Astrocyte (in vitro differentiated cells and primary cell): ENCODE measurements around the gene APC2. TPM values are rescaled to one million over a fixed set of nuclear protein-coding genes. Genes with fewer than 3 reads are reported as not detected.
A peak's percentile ranks its signal among the peaks of the same experiment; 100 is the strongest.

Experiments
- DNase-seq: peaks from one replicate; pipeline ENCODE4 v3.0.0-alpha.2; 2010; ENCODE audit warnings: low read depth
- FAIRE-seq: peaks from 2 replicates; lab custom pipeline; 2011; peaks lifted over from hg19 to GRCh38; lab: Jason Lieb, UNC
- H2AFZ ChIP-seq: 2 replicates; pipeline ENCODE4 v1.6.0; 2012; ENCODE audit warnings: low read depth, low read length, inconsistent platforms
- H3K27ac ChIP-seq: 2 replicates; pipeline ENCODE4 v1.5.1; 2011; ENCODE audit warnings: low read depth, low read length, inconsistent platforms
- H3K27me3 ChIP-seq: 2 replicates; pipeline ENCODE4 v1.6.0; 2011; ENCODE audit warnings: low read length, inconsistent platforms; ENCODE audit not compliant: insufficient read depth
- H3K36me3 ChIP-seq: 2 replicates; pipeline ENCODE4 v1.5.1; 2011; ENCODE audit warnings: low read length, inconsistent platforms; ENCODE audit not compliant: insufficient read depth
- H3K4me1 ChIP-seq: 2 replicates; pipeline ENCODE4 v1.5.1; 2011; ENCODE audit warnings: low read length, inconsistent platforms; ENCODE audit not compliant: insufficient read depth
- H3K4me2 ChIP-seq: 2 replicates; pipeline ENCODE4 v1.6.0; 2012; ENCODE audit warnings: low read length, inconsistent platforms
- H3K4me3 ChIP-seq: 2 replicates; pipeline ENCODE4 v1.5.1; 2011; ENCODE audit warnings: low read depth, mild to moderate bottlenecking, low read length, inconsistent platforms; ENCODE audit not compliant: insufficient read depth
- H3K79me2 ChIP-seq: 2 replicates; pipeline ENCODE4 v1.6.0; 2012; ENCODE audit warnings: mild to moderate bottlenecking, low read length, inconsistent platforms; ENCODE audit not compliant: insufficient read depth
- H3K9ac ChIP-seq: 2 replicates; pipeline ENCODE4 v1.6.0; 2012; ENCODE audit warnings: mild to moderate bottlenecking, low read length, inconsistent platforms
- H3K9me3 ChIP-seq: 2 replicates; pipeline ENCODE4 v1.5.1; 2012; ENCODE audit warnings: low read depth, mild to moderate bottlenecking, low read length, inconsistent platforms; ENCODE audit not compliant: insufficient read depth
- H4K20me1 ChIP-seq: 2 replicates; pipeline ENCODE4 v1.6.0; 2012; ENCODE audit warnings: low read length, inconsistent platforms; ENCODE audit not compliant: insufficient read depth
- H3K27ac Mint-ChIP-seq: one replicate; pipeline ENCODE4 v1.8.0; 2021; ENCODE audit warnings: mild to moderate bottlenecking, mixed read lengths; ENCODE audit not compliant: unreplicated experiment
- H3K27me3 Mint-ChIP-seq: one replicate; pipeline ENCODE4 v1.8.0; 2021; ENCODE audit warnings: low read depth, mixed read lengths; ENCODE audit not compliant: unreplicated experiment
- H3K36me3 Mint-ChIP-seq: one replicate; pipeline ENCODE4 v1.8.0; 2021; ENCODE audit warnings: low read depth, mixed read lengths; ENCODE audit not compliant: unreplicated experiment
- H3K4me1 Mint-ChIP-seq: one replicate; pipeline ENCODE4 v1.8.0; 2021; ENCODE audit warnings: low read depth, mixed read lengths; ENCODE audit not compliant: unreplicated experiment
- H3K4me3 Mint-ChIP-seq: one replicate; pipeline ENCODE4 v1.8.0; 2021; ENCODE audit warnings: mild to moderate bottlenecking, moderate library complexity, mixed read lengths; ENCODE audit not compliant: unreplicated experiment
- H3K9me3 Mint-ChIP-seq: one replicate; pipeline ENCODE4 v1.8.0; 2021; ENCODE audit warnings: mild to moderate bottlenecking, mixed read lengths; ENCODE audit not compliant: unreplicated experiment
- EZH2 ChIP-seq: IDR thresholded peaks from 2 replicates; pipeline ENCODE4 v1.6.1; 2012; ENCODE audit warnings: mild to moderate bottlenecking, low read length, inconsistent platforms; ENCODE audit not compliant: insufficient read depth
- total RNA-seq: library from RNA; stranded (reverse); gene quantifications from 2 replicates; pipeline ENCODE4 v1.2.1, GENCODE V29; 2021
- TF ChIP-seq, protein P1 (sequence below): IDR thresholded peaks from 2 replicates; pipeline ENCODE4 v1.5.1; 2011; ENCODE audit warnings: low read depth, mild to moderate bottlenecking, inconsistent platforms, low read length, moderate library complexity; ENCODE audit not compliant: insufficient read depth

APC2 gene
- total RNA-seq, 1 donor from 2014 or later, result 7.1 TPM

DNA sequence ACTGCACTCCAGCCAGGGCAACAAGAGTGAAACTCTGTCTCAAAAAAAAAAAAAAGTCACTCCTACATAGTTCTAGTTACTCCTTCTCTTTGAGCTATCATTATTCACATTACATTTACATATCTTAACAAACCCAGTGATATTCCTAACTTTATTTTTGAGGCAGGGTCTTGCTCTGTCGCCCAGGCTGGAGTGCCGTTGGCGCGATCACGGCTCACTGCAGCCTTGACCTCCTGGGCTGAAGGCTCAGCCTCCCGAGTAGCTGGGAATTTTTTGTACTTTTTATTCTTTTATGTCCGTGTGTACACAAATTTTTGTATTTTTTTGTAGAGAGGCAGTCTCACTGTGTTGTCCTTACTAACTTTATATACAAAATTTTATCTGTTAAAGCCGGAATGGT, 12.3 kb upstream of the APC2 start:
- no peak overlapping the region for H3K4me3 ChIP-seq
- H3K4me1 Mint-ChIP-seq, result peaks cover 10% of the 10 kb centered on the region
- peaks cover 14% of the 10 kb centered on the region for H3K4me1 ChIP-seq
- no peak for TF ChIP-seq EZH2
- TF ChIP-seq, protein P1, sequence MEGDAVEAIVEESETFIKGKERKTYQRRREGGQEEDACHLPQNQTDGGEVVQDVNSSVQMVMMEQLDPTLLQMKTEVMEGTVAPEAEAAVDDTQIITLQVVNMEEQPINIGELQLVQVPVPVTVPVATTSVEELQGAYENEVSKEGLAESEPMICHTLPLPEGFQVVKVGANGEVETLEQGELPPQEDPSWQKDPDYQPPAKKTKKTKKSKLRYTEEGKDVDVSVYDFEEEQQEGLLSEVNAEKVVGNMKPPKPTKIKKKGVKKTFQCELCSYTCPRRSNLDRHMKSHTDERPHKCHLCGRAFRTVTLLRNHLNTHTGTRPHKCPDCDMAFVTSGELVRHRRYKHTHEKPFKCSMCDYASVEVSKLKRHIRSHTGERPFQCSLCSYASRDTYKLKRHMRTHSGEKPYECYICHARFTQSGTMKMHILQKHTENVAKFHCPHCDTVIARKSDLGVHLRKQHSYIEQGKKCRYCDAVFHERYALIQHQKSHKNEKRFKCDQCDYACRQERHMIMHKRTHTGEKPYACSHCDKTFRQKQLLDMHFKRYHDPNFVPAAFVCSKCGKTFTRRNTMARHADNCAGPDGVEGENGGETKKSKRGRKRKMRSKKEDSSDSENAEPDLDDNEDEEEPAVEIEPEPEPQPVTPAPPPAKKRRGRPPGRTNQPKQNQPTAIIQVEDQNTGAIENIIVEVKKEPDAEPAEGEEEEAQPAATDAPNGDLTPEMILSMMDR, result no peak
- FAIRE-seq, result no peak
- H3K9ac ChIP-seq, result peak overlapping the region; percentile 32
- H3K79me2 ChIP-seq, result peaks cover 46% of the 10 kb centered on the region
- no peaks in the 10 kb centered on the region for H3K9me3 Mint-ChIP-seq
- peak overlapping the region; percentile 96 for H3K27ac Mint-ChIP-seq
- H3K4me3 Mint-ChIP-seq, result peak overlapping the region; percentile 95
- DNase-seq, result no peak
- no peaks in the 10 kb centered on the region for H3K9me3 ChIP-seq
- H4K20me1 ChIP-seq, result peaks cover 68% of the 10 kb centered on the region
- no peaks in the 10 kb centered on the region for H3K27me3 ChIP-seq
- H2AFZ ChIP-seq, result no peak overlapping the region
- H3K27me3 Mint-ChIP-seq, result no peaks in the 10 kb centered on the region
- peak overlapping the region; percentile 37 for H3K4me2 ChIP-seq
- peaks cover 22% of the 10 kb centered on the region for H3K36me3 ChIP-seq
- no peak overlapping the region for H3K27ac ChIP-seq
- H3K36me3 Mint-ChIP-seq, result peaks cover 11% of the 10 kb centered on the region

DNA sequence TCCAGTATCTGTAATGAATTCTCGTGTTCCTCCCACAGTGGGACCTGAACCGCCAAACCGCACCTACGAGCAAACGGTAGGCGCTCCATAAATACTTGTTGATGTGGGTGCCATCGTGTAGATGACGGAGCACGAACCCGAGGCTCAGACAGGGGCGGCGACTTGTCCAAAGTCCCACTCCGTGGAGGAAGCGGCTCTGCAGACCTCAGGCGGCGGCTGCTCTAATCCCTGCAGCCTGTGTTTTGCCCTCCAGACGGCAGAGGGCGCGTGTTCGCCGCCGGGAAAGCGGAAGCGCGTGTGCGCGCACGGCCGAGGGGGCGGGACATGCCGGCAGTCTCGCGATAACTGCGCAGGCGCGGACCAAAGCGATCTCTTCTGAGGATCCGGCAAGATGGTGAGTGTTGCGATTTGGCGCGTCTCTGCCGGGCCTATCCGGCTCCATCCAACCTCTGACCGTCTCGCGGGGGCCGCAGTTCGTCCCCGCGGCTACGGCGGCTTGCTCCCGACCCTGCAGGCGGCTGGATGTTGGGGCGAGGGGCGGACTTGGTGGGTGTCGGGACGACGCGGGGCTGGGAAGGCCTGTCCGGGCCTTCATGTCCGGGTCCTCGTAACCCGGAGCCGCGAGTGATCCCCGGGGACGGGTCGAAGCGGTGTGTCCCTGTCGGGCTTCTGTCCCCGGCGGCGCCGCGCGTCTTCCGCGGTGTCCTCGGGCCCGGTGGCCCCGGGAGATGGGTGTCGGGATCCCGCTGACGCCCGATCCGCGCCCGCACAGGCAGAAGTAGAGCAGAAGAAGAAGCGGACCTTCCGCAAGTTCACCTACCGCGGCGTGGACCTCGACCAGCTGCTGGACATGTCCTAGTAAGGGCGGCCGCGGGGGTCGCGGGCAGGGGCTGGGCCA, 11.6 kb upstream of the APC2 start, which contains the start of gene RPS15:
Gene RPS15 (plus strand): TSS at position 362 of the 898 bp plus-strand sequence. CDS start 30 bp downstream, at position 392.
- peak within 1 kb of the TSS; percentile 95 for H3K4me3 Mint-ChIP-seq
- H3K27me3 Mint-ChIP-seq, result no peaks in the 10 kb centered on the region
- H3K27ac Mint-ChIP-seq, result peak within 1 kb of the TSS; percentile 96
- H3K9me3 Mint-ChIP-seq, result no peaks in the 10 kb centered on the region
- peak within 1 kb of the TSS; percentile 97 for H3K4me3 ChIP-seq
- DNase-seq, result peak; percentile 85
- FAIRE-seq, result no peak
- H3K36me3 ChIP-seq, result peaks cover 25% of the 10 kb centered on the region
- H3K9ac ChIP-seq, result peak within 1 kb of the TSS; percentile 99
- peak within 1 kb of the TSS; percentile 91 for H3K27ac ChIP-seq
- peak within 1 kb of the TSS; percentile 57 for H2AFZ ChIP-seq
- peaks cover 11% of the 10 kb centered on the region for H3K4me1 Mint-ChIP-seq
- peaks cover 42% of the 10 kb centered on the region for H3K79me2 ChIP-seq
- TF ChIP-seq EZH2, result no peak
- TF ChIP-seq, protein P1, result peak; percentile 78
- no peaks in the 10 kb centered on the region for H3K27me3 ChIP-seq
- peaks cover 14% of the 10 kb centered on the region for H3K4me1 ChIP-seq
- H3K4me2 ChIP-seq, result peak within 1 kb of the TSS; percentile 97
- H4K20me1 ChIP-seq, result peaks cover 67% of the 10 kb centered on the region
- peaks cover 13% of the 10 kb centered on the region for H3K36me3 Mint-ChIP-seq
- no peaks in the 10 kb centered on the region for H3K9me3 ChIP-seq
